WI38 (cell line): ENCODE results near the gene PTTG1IP.

Source experiments
- H3K4me3 ChIP-seq: 2 replicates; pipeline ENCODE4 v1.5.1; 2011; ENCODE audit warnings: low read depth, mild to moderate bottlenecking, control low read depth, low read length
- CTCF ChIP-seq: IDR thresholded peaks from 2 replicates; pipeline ENCODE4 v1.5.1; 2012; ENCODE audit warnings: low read depth, mild to moderate bottlenecking, control low read depth, low read length

Gene PTTG1IP

GRCh38 chr21:44902268-44903049 is 29.0 kb upstream of the PTTG1IP start:
- no peak overlapping the region for H3K4me3 ChIP-seq
- no peak for TF ChIP-seq CTCF

GRCh38 chr21:44901391-44902074 is 28.0 kb upstream of the PTTG1IP start:
- no peak overlapping the region for H3K4me3 ChIP-seq
- no peak for TF ChIP-seq CTCF

- no peak for TF ChIP-seq CTCF
- no peak overlapping the region for H3K4me3 ChIP-seq
These were observed 27.2 kb upstream of the PTTG1IP start for GRCh38 chr21:44900559-44901251.

- no peak for TF ChIP-seq CTCF
- no peak overlapping the region for H3K4me3 ChIP-seq
These were observed 26.5 kb upstream of the PTTG1IP start for GRCh38 chr21:44899768-44900558.

- no peak overlapping the region for H3K4me3 ChIP-seq
- no peak for TF ChIP-seq CTCF
These were observed 25.6 kb upstream of the PTTG1IP start for GRCh38 chr21:44898851-44899767.

- no peak for TF ChIP-seq CTCF
- no peak overlapping the region for H3K4me3 ChIP-seq
These were observed 24.6 kb upstream of the PTTG1IP start for GRCh38 chr21:44898011-44898488.
